Measurements from ENCODE around the gene ATOSB.

DNA sequence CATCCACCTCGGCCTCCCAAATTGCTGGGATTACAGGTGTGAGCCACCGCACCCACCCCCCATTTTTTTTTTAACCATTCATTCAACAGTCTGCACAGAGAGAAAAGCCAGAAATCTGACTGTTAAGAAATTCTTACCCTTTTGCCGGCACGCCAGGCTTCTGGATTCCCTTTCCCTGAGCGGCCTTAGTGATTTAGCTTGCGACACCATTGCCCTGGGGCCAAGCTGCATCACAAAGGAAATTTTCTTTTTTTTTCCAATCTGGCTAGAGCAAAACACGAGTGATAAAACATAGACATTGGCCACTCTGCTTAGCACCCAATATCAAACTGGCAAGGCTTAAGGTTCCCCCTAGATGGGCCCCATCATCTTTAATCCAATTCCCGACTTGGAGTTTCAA, 21.2 kb upstream of the ATOSB start:
- TF ChIP-seq, protein P1, sequence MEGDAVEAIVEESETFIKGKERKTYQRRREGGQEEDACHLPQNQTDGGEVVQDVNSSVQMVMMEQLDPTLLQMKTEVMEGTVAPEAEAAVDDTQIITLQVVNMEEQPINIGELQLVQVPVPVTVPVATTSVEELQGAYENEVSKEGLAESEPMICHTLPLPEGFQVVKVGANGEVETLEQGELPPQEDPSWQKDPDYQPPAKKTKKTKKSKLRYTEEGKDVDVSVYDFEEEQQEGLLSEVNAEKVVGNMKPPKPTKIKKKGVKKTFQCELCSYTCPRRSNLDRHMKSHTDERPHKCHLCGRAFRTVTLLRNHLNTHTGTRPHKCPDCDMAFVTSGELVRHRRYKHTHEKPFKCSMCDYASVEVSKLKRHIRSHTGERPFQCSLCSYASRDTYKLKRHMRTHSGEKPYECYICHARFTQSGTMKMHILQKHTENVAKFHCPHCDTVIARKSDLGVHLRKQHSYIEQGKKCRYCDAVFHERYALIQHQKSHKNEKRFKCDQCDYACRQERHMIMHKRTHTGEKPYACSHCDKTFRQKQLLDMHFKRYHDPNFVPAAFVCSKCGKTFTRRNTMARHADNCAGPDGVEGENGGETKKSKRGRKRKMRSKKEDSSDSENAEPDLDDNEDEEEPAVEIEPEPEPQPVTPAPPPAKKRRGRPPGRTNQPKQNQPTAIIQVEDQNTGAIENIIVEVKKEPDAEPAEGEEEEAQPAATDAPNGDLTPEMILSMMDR (IDR thresholded peaks at IDR 0.05) = no peak
- TF ChIP-seq POLR2A (IDR thresholded peaks at IDR 0.05) = no peak

All from right lobe of liver (tissue), 4 donors.